ENCODE results near the gene AGPS. TPM values are rescaled to one million over a fixed set of nuclear protein-coding genes. Genes with fewer than 3 reads are reported as not detected.

Gene AGPS
- total RNA-seq, 1 experiment from 2014 or later, result 60.9 TPM

DNA sequence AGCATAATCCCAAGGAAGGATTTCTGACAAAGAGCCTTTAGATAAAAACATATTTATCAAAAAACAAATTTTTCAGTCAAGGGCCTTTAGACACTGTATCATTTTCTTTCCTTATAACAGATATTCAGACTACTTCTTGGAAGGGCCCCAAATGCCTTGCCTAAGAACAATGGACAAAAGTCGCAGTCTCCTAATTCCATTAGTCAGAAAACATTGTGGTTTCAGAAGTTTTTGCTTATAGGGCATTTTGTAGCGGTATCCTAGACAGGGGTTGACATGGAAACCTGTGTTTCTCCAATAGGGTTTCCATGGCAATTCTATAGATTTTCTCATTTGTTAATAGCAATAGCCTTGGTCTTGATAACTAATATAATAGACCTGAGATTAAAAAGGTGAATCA lies 36.7 kb upstream of the AGPS start:
- H4K20me1 ChIP-seq (ENCODE audit: control insufficient read depth, insufficient read depth, insufficient read length), result no peaks in the 10 kb centered on the region
- H3K14ac ChIP-seq (ENCODE audit: insufficient read depth, low read length), result no peak overlapping the region
- H2BK20ac ChIP-seq (ENCODE audit: low read depth, low read length, poor library complexity, severe bottlenecking), result no peak overlapping the region
- H3K4me1 ChIP-seq (ENCODE audit: insufficient read depth, low read length), result no peaks in the 10 kb centered on the region
- H4K91ac ChIP-seq (ENCODE audit: insufficient read length, low read depth, low read length), result no peak overlapping the region
- no peaks in the 10 kb centered on the region for H3K79me1 ChIP-seq (ENCODE audit: insufficient read depth, low read depth, low read length, poor library complexity, severe bottlenecking)
- H3K9ac ChIP-seq (ENCODE audit: extremely low read depth, insufficient read length, low read length), result no peak overlapping the region
- no peaks in the 10 kb centered on the region for H3K9me3 ChIP-seq (ENCODE audit: control insufficient read depth, low read depth, low read length)
- no peak overlapping the region for H2AFZ ChIP-seq (ENCODE audit: low read length)
- Mint-ChIP-seq H3K9me3 (no peaks in the 10 kb centered on the region), H3K4me3 (no peak overlapping the region), H3K4me1 (no peaks in the 10 kb centered on the region), H3K36me3 (ENCODE audit: insufficient read depth in 1 of 3, low read depth in 3 of 3) (no peaks in the 10 kb centered on the region), H3K27ac (no peak overlapping the region), H3K27me3 (ENCODE audit: low read depth) (no peaks in the 10 kb centered on the region)
- no peaks in the 10 kb centered on the region for H3K23me2 ChIP-seq (ENCODE audit: insufficient read length, low read depth, low read length, poor library complexity, severe bottlenecking)
- no peaks in the 10 kb centered on the region for H3K79me2 ChIP-seq (ENCODE audit: insufficient read depth, low read length)
- no peak overlapping the region for H3K4me2 ChIP-seq (ENCODE audit: insufficient read depth, insufficient read length, low read length)
- H2AK5ac ChIP-seq (ENCODE audit: insufficient read length, low read length), result no peak overlapping the region
- H3K56ac ChIP-seq (ENCODE audit: insufficient read length, low read depth, low read length), result no peak overlapping the region
- H3K23ac ChIP-seq (ENCODE audit: insufficient read length, low read depth, low read length), result no peak overlapping the region
- H2BK5ac ChIP-seq (ENCODE audit: insufficient read length, low read length), result no peak overlapping the region
- no peak overlapping the region for H3K4ac ChIP-seq (ENCODE audit: low read depth, low read length)
- no peak for DNase-seq
- H2BK15ac ChIP-seq (ENCODE audit: low read depth, low read length), result no peak overlapping the region
- no peak overlapping the region for H4K8ac ChIP-seq (replicated peaks; ENCODE audit: insufficient read length, low read depth, low read length)
- H3T11ph ChIP-seq (ENCODE audit: low read length), result no peak overlapping the region
- H2BK12ac ChIP-seq (ENCODE audit: insufficient read length, low read depth, low read length), result no peak overlapping the region
- no CpG with 5 or more reads among the region's 2 CpGs for WGBS (ENCODE audit: extremely low coverage, insufficient read length, low lambda C conversion rate)
- no peak overlapping the region for H4K5ac ChIP-seq (ENCODE audit: insufficient read length, low read depth, low read length)
- no peak overlapping the region for H3K18ac ChIP-seq (ENCODE audit: insufficient read length, low read depth, low read length)
- no peaks in the 10 kb centered on the region for H3K27me3 ChIP-seq (ENCODE audit: insufficient read depth, low read length)
- no peak overlapping the region for H3K27ac ChIP-seq (ENCODE audit: insufficient read length, low read depth, low read length)
- no peak overlapping the region for H2BK120ac ChIP-seq (ENCODE audit: low read depth, low read length, poor library complexity, severe bottlenecking)
- TF ChIP-seq, protein P1, sequence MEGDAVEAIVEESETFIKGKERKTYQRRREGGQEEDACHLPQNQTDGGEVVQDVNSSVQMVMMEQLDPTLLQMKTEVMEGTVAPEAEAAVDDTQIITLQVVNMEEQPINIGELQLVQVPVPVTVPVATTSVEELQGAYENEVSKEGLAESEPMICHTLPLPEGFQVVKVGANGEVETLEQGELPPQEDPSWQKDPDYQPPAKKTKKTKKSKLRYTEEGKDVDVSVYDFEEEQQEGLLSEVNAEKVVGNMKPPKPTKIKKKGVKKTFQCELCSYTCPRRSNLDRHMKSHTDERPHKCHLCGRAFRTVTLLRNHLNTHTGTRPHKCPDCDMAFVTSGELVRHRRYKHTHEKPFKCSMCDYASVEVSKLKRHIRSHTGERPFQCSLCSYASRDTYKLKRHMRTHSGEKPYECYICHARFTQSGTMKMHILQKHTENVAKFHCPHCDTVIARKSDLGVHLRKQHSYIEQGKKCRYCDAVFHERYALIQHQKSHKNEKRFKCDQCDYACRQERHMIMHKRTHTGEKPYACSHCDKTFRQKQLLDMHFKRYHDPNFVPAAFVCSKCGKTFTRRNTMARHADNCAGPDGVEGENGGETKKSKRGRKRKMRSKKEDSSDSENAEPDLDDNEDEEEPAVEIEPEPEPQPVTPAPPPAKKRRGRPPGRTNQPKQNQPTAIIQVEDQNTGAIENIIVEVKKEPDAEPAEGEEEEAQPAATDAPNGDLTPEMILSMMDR (conservative IDR thresholded peaks at IDR 0.05), result no peak
